Vagina (tissue), 2 donors: Measurements from ENCODE around the gene SEBOX.

ENCODE experiments used
- POLR2A ChIP-seq, 2 donors: fragments of 450-650 bp; IDR thresholded peaks; one replicate each; pipeline ENCODE4 v1.6.1; 2017; ENCODE audit warnings: antibody characterized with exemption in 2 of 2, mild to moderate bottlenecking in 2 of 2, moderate library complexity in 2 of 2
- TF ChIP-seq, protein P1 (sequence below), 3 experiments: fragments of 450-650 bp in 2 of 3; fragments of 200-600 bp in 1 of 3; sonication (generic) in 1 of 3; IDR thresholded peaks; one replicate each; pipeline ENCODE4 v1.5.1; 2017 to 2019; ENCODE audit warnings: antibody characterized with exemption in 3 of 3, mild to moderate bottlenecking in 2 of 3, moderate library complexity in 2 of 3

DNA sequence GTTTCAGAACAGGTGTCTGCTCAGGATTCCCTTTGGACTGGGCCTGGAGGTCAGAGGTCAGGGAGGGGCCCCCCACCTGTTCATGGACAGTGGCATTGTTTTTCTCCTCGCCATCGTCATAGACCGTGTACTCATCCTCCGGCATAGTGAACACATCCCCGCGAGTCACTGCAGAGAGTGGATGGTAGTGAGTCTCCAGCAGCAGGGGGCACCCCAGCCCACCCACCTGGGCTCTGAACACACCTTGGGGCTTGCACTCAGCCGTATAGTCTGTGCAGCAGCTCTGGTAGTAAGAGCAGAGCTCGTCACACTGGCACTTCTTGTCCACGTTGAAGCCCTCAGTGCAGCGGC is 4.7 kb upstream of the SEBOX start:
- TF ChIP-seq, protein P1, sequence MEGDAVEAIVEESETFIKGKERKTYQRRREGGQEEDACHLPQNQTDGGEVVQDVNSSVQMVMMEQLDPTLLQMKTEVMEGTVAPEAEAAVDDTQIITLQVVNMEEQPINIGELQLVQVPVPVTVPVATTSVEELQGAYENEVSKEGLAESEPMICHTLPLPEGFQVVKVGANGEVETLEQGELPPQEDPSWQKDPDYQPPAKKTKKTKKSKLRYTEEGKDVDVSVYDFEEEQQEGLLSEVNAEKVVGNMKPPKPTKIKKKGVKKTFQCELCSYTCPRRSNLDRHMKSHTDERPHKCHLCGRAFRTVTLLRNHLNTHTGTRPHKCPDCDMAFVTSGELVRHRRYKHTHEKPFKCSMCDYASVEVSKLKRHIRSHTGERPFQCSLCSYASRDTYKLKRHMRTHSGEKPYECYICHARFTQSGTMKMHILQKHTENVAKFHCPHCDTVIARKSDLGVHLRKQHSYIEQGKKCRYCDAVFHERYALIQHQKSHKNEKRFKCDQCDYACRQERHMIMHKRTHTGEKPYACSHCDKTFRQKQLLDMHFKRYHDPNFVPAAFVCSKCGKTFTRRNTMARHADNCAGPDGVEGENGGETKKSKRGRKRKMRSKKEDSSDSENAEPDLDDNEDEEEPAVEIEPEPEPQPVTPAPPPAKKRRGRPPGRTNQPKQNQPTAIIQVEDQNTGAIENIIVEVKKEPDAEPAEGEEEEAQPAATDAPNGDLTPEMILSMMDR (IDR thresholded peaks at IDR 0.05) = no peak
- no peak for TF ChIP-seq POLR2A (IDR thresholded peaks at IDR 0.05)
